Neural crest cell (in vitro differentiated cells): ENCODE measurements around the gene SREK1IP1. TPM values are rescaled to one million over a fixed set of nuclear protein-coding genes. Genes with fewer than 3 reads are reported as not detected.

Experiments used
- DNase-seq: peaks from one replicate; pipeline ENCODE4 v3.0.0; 2021; ENCODE audit warnings: low read depth, mixed read lengths, low spot score
- H3K27ac Mint-ChIP-seq: one replicate; pipeline ENCODE4 v1.8.0; 2021; ENCODE audit warnings: mild to moderate bottlenecking, mixed read lengths; ENCODE audit not compliant: unreplicated experiment
- H3K27me3 Mint-ChIP-seq: 2 replicates; pipeline ENCODE4 v1.8.0; 2021; ENCODE audit warnings: low read depth, mild to moderate bottlenecking, mixed read lengths
- H3K36me3 Mint-ChIP-seq: 2 replicates; pipeline ENCODE4 v1.8.0; 2021; ENCODE audit warnings: low read depth, mild to moderate bottlenecking, mixed read lengths
- H3K4me1 Mint-ChIP-seq: 2 replicates; pipeline ENCODE4 v1.8.0; 2021; ENCODE audit warnings: mixed read lengths
- H3K4me3 Mint-ChIP-seq: one replicate; pipeline ENCODE4 v1.8.0; 2021; ENCODE audit warnings: mild to moderate bottlenecking, mixed read lengths
- H3K9me3 Mint-ChIP-seq: 2 replicates; pipeline ENCODE4 v1.8.0; 2021; ENCODE audit warnings: mixed read lengths
- CTCF ChIP-seq: fragments of 200-600 bp; sonication (generic); conservative IDR thresholded peaks from 2 replicates; pipeline ENCODE4 v1.5.0; 2021; ENCODE audit warnings: antibody characterized with exemption, mild to moderate bottlenecking
- total RNA-seq: library from RNA; stranded (reverse); gene quantifications from 2 replicates; pipeline ENCODE4 v1.2.1, GENCODE V29; 2021

Gene SREK1IP1
- total RNA-seq, 1 donor from 2014 or later, result 26.4 TPM

- H3K27me3 Mint-ChIP-seq, result peaks cover 48% of the 10 kb centered on the region
- H3K27ac Mint-ChIP-seq, result no peak overlapping the region
- H3K36me3 Mint-ChIP-seq, result no peaks in the 10 kb centered on the region
- peaks cover 18% of the 10 kb centered on the region for H3K4me1 Mint-ChIP-seq
- H3K9me3 Mint-ChIP-seq, result peaks cover 3% of the 10 kb centered on the region
- H3K4me3 Mint-ChIP-seq, result peak overlapping the region; percentile 65
- DNase-seq, result no peak
- TF ChIP-seq CTCF, result no peak
These were observed 77.2 kb downstream of the SREK1IP1 start for GRCh38 chr5:64691291-64691690.

GRCh38 chr5:64690417-64691151, 77.9 kb downstream of the SREK1IP1 start, which contains the start of gene SHISAL2B:
SHISAL2B (plus strand) TSS chr5:64690503; CDS start chr5:64690624, 121 bp downstream.
- Mint-ChIP-seq H3K4me3 (peak within 1 kb of the TSS; percentile 86), H3K4me1 (peaks cover 18% of the 10 kb centered on the region), H3K27me3 (peaks cover 48% of the 10 kb centered on the region), H3K36me3 (no peaks in the 10 kb centered on the region), H3K9me3 (peaks cover 2% of the 10 kb centered on the region), H3K27ac (no peak within 1 kb of the TSS)
- DNase-seq, result peak; percentile 34
- TF ChIP-seq CTCF, result no peak

GRCh38 chr5:64690104-64690416, 78.4 kb downstream of the SREK1IP1 start:
- peaks cover 48% of the 10 kb centered on the region for H3K27me3 Mint-ChIP-seq
- no peak overlapping the region for H3K27ac Mint-ChIP-seq

GRCh38 chr5:64688965-64689364, 79.5 kb downstream of the SREK1IP1 start:
- H3K4me3 Mint-ChIP-seq, result peak overlapping the region; percentile 66
- H3K27me3 Mint-ChIP-seq, result peaks cover 52% of the 10 kb centered on the region
- H3K9me3 Mint-ChIP-seq, result no peaks in the 10 kb centered on the region
- no peak overlapping the region for H3K27ac Mint-ChIP-seq
- H3K36me3 Mint-ChIP-seq, result no peaks in the 10 kb centered on the region
- peaks cover 18% of the 10 kb centered on the region for H3K4me1 Mint-ChIP-seq
- no peak for DNase-seq
- TF ChIP-seq CTCF, result no peak

More at GRCh38 chr5:64690104-64690416, 78.4 kb downstream of the SREK1IP1 start:
- H3K36me3 Mint-ChIP-seq, result no peaks in the 10 kb centered on the region
- peak overlapping the region; percentile 86 for H3K4me3 Mint-ChIP-seq
- DNase-seq, result peak; percentile 6
- H3K4me1 Mint-ChIP-seq, result peaks cover 18% of the 10 kb centered on the region
- TF ChIP-seq CTCF, result no peak
- no peaks in the 10 kb centered on the region for H3K9me3 Mint-ChIP-seq

- Mint-ChIP-seq H3K4me1 (peaks cover 18% of the 10 kb centered on the region), H3K36me3 (no peaks in the 10 kb centered on the region), H3K27me3 (peaks cover 47% of the 10 kb centered on the region), H3K27ac (no peak overlapping the region), H3K9me3 (no peaks in the 10 kb centered on the region), H3K4me3 (no peak overlapping the region)
- no peak for TF ChIP-seq CTCF
- no peak for DNase-seq
These were observed 80.1 kb downstream of the SREK1IP1 start for GRCh38 chr5:64688391-64688790.
